ENCODE measurements around the gene COL27A1.

COL27A1 gene

GRCh38 chr9:114296338-114296737 lies 141.0 kb downstream of the COL27A1 start:
- H3K4me3 ChIP-seq (ENCODE audit: low read length) = no peak overlapping the region
- TF ChIP-seq, protein P1, sequence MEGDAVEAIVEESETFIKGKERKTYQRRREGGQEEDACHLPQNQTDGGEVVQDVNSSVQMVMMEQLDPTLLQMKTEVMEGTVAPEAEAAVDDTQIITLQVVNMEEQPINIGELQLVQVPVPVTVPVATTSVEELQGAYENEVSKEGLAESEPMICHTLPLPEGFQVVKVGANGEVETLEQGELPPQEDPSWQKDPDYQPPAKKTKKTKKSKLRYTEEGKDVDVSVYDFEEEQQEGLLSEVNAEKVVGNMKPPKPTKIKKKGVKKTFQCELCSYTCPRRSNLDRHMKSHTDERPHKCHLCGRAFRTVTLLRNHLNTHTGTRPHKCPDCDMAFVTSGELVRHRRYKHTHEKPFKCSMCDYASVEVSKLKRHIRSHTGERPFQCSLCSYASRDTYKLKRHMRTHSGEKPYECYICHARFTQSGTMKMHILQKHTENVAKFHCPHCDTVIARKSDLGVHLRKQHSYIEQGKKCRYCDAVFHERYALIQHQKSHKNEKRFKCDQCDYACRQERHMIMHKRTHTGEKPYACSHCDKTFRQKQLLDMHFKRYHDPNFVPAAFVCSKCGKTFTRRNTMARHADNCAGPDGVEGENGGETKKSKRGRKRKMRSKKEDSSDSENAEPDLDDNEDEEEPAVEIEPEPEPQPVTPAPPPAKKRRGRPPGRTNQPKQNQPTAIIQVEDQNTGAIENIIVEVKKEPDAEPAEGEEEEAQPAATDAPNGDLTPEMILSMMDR (IDR thresholded peaks at IDR 0.05; ENCODE audit: insufficient read depth, low read depth, low read length, missing control alignments) = no peak
- DNase-seq (ENCODE audit: low read depth) = no peak

DNA sequence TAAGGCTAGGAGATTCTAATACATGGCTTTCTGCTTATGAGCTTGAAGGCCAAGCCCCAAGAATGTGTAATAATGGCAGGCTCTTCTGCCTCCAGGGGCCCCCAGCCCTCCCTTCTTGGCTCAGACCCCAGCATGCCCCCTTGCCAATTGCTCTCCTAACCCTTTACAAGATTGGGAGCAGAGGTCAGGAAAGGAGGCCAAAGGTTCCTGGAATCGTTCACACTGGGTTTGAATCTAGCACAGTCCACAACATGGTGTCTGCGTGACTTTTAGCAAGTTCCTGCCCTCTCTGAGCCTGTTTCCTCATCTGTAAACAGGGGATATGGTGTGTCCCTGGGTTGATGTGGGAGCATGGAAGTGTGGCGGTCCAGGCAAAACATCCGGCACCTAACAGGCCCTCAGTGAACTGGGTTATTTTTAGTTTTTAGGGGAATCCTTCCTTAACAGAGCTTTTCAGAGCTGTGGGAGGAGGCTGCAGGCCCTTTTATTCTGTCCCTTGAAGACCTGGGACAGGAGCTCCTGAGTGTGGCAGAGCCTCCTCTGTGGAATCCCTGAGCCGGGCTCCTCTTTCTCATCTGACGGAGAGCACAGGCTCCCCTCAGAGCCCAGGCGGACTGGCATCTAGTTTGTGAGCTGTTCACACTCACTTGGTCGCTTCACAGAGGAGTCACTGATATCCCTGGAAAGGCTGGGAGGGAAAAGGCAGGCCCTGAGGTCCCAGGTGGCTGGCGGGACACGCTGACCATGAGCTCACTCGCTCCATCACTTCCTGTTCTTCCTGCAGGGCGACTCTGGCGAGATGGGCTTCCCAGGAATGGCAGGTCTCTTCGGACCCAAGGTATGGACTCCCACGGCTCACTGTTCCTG lies 144.2 kb downstream of the COL27A1 start:
- H3K4me3 ChIP-seq (ENCODE audit: low read length) = no peak overlapping the region
- no peak for DNase-seq (ENCODE audit: low read depth)
- TF ChIP-seq, protein P1 (IDR thresholded peaks at IDR 0.05; ENCODE audit: insufficient read depth, low read depth, low read length, missing control alignments) = no peak

- DNase-seq (ENCODE audit: low read depth) = no peak
- TF ChIP-seq, protein P1 (IDR thresholded peaks at IDR 0.05; ENCODE audit: insufficient read depth, low read depth, low read length, missing control alignments) = no peak
- H3K4me3 ChIP-seq (ENCODE audit: low read length) = no peak overlapping the region
These were observed 145.0 kb downstream of the COL27A1 start for GRCh38 chr9:114300153-114300845.

DNA sequence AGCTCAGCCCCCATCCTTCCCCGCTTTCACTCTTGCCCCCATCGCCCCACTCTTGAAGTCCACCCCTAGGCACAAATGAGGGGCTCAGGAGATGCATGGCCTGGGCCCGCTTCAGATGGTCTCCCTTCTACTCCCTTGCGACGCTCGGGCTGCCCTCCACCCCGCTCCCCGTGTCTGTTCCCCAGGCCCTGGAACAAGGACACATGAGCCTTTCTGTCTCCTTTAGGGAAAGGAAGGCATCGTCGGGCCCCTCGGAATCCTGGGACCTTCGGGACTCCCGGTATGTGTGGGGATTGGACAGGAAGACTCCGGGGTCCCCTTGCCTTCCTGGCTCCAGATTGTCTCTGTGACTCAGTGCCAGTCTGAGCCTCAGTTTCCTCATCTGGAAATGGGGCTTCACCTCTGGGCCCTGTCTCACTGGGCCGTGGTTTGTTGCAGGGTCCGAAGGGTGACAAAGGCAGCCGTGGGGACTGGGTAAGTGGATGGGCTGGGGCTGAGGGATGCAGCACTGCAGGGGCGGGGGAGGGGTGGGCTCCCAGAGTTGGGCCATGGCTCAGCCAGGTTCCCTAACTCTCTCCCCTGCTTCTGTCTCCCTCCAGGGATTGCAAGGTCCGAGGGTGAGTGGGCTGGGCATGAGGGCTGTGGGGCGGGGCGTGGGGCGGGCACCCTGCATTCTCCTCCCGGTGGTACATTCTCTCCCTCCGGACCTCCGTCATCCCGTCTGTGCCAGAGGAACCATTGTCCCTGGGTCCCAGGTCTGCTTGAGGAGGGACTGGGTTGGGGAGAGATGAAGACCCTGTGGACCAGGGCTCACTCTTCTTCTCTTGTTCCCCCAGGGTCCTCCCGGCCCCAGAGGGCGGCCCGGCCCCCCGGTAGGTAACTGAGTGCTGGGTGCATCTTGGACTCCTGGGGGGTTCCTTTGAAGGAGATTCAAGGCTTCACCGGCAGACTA lies 145.8 kb downstream of the COL27A1 start:
- no peak overlapping the region for H3K4me3 ChIP-seq (ENCODE audit: low read length)
- TF ChIP-seq, protein P1 (IDR thresholded peaks at IDR 0.05; ENCODE audit: insufficient read depth, low read depth, low read length, missing control alignments) = no peak
- DNase-seq (ENCODE audit: low read depth) = no peak

GRCh38 chr9:114301798-114302565 lies 146.6 kb downstream of the COL27A1 start:
- no peak for DNase-seq (ENCODE audit: low read depth)
- TF ChIP-seq, protein P1 (IDR thresholded peaks at IDR 0.05; ENCODE audit: insufficient read depth, low read depth, low read length, missing control alignments) = no peak
- no peak overlapping the region for H3K4me3 ChIP-seq (ENCODE audit: low read length)

- no peak for DNase-seq (ENCODE audit: low read depth)
- TF ChIP-seq, protein P1 (IDR thresholded peaks at IDR 0.05; ENCODE audit: insufficient read depth, low read depth, low read length, missing control alignments) = no peak
These were observed 147.4 kb downstream of the COL27A1 start for GRCh38 chr9:114302727-114303126.

More at GRCh38 chr9:114302727-114303126, 147.4 kb downstream of the COL27A1 start:
- H3K4me3 ChIP-seq (ENCODE audit: low read length) = no peak overlapping the region

All from epithelial cell of esophagus (primary cell).